Activated CD8-positive, alpha-beta memory T cell treated with anti-CD3 and anti-CD28 coated beads, Interleukin-2, amount 50 U/mL, for 4 hours (primary cell): ENCODE data around the gene ARID1B.
A peak's percentile ranks its signal among the peaks of the same experiment; 100 is the strongest.

Experiments used
- DNase-seq: peaks from one replicate; pipeline ENCODE4 v3.0.0-alpha.2; 2020

Gene ARID1B

GRCh38 chr6:156794546-156795354 lies 17.6 kb downstream of the ARID1B start:
- DNase-seq, result no peak

GRCh38 chr6:156795825-156796224 lies 18.6 kb downstream of the ARID1B start:
- DNase-seq, result no peak

GRCh38 chr6:156796627-156797026 lies 19.4 kb downstream of the ARID1B start:
- DNase-seq, result no peak

DNA sequence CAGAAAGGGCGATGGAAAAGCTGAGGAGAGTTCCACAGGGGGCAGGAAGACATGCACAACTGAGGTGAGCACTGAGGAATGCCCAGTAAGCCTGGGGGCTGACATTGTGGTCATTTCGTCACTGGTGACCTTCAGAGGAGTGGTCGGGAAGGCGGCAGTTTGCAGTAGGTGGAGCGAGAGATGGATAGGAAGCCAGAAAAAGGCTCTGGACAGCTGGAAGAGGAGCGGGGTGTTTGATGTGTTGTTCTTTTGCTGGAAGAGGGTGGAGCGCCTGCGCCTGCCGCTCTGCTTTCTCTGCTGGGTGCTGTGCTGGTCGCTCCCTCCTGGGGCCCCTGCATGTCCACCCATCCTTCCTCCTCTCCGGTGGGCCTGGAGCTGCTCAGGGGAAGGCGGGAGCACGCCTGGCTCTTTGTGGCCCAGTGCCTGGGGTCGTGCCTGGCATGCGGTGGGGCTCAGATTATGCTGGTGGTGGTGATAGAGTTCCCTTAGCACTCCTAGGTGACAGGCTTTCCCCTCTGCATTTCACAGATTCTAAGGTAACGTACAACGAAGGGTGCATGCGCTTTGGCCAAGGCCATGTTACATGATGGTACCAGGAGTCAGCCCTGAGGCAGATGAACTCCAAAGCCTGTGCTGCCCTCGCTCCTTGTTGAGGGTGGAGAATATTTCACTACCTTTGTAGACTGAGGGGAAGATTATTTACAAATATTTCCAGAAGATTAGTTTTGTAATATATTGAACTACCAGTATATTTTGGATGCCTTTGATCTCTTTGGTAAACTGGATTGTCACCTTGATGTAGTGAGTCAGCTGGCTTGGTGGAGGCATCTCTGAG lies 20.9 kb downstream of the ARID1B start:
- DNase-seq, result no peak

DNA sequence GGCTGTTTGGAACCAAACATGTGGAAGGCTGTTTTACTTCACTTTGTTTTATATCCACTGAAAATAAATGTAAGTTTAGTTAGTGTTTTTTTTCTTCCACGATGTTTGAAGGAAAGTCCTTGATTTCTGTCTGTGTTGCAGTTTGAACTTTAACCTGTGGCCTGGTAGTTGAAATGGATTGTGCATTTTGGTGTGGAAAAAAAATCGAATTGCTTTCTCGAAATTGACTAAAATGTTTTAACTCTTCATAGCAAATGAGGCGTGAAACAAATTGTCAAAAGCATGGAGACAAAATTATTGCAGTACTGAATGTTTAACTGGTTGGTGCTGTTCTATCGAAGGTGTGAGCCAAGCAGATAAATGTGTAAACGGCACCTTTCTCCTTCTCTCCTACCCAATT lies 24.5 kb downstream of the ARID1B start:
- no peak for DNase-seq

DNA sequence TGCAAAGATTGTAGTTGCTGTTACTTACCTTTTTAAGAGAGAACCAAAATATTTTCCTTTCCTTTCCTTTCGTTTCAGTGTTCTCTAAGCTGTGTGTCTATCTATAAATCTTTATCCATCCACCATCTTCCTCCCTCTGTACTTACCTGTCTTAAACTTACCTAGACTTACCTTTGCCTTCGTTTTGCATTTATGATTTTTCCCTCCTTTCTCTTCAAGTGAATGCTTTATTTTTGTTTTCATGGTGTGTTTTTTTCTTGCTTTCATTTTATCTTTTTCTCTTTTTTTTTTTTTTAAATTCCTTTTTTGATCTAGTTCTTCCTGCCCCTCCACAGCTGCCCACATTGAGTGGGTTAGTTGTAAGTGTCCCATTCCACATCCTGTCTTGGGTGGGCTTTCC lies 26.2 kb downstream of the ARID1B start:
- no peak for DNase-seq

DNA sequence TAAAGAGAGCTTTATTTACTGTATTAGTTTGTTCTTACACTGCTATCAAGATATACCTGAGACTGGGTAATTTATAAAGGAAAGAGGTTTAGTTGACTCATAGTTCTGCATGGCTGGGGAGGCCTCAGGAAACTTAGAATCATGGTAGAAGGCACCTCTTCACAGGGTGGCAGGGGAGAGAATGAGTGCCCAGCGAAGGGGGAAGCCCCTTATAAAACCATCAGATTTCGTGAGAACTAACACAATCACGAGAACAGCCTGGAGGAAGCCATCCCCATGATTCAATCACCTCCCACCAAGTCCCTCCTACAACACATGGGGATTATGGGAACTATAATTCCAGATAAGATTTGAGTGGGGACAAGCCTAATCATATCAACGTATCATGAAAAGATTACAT lies 27.2 kb downstream of the ARID1B start:
- peak; percentile 27 for DNase-seq

- DNase-seq, result no peak
These were observed 29.0 kb downstream of the ARID1B start for GRCh38 chr6:156806155-156806554.

- no peak for DNase-seq
These were observed 29.9 kb downstream of the ARID1B start for GRCh38 chr6:156807028-156807427.

- no peak for DNase-seq
These were observed 30.6 kb downstream of the ARID1B start for GRCh38 chr6:156807795-156808194.

DNA sequence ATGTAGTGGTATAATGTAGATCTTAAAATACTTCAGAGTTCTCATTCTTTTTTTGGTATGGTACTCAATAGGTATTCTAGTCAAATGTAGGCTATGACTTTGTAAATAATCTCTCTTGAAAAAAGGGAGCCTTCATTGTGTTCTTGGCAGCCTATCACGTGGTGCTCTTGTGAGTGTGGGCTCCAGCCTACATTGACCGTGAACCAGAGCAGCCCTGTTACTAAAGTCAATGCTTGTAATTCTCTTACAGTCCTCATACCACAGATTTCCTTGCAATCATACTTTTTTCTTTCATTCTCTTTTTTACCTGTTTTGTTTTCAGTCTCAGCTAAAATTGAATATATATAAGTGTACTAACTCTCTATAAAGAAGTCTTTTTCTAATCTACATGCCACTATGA lies 31.1 kb downstream of the ARID1B start:
- no peak for DNase-seq

DNA sequence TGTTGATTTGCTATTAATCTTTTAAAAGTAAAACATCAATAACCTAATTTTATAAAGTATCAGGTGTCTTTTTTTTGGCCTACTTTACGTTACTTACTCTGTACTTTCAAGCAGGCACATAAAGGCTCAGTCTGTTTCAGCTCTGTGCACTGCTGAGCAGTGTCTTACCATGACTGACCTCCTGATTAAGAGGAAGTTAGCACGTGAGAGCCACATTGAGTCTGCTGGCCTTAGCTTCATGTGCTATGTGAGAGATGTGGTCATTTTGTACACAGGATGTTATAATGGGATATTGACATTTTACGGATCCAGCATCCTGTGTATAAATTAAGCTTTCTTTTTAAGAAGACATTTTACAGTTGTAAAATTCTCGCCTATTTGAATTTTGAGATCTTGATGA lies 31.9 kb downstream of the ARID1B start:
- DNase-seq, result no peak

GRCh38 chr6:156809446-156810178 lies 32.4 kb downstream of the ARID1B start:
- no peak for DNase-seq

- no peak for DNase-seq
These were observed 36.9 kb downstream of the ARID1B start for GRCh38 chr6:156814036-156814581.

DNA sequence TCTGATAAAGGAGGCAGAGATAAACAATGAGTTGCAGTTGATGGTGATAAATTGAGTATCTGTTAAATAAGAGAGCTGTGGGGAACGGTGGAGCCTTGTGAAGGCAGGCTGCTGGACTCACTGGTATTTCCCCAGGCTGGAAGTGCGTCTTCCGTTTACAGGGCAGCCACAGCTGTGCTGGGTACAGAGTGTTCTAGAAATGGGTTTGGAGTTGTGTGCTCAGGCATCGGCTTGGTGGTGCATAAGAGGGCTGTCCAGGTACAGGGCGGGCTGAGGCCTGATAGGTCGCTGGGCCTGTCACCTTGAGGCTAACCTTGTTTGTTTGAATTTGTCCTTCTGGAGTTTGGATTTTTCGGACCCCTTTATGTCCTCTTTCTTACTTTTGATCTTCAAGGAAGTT lies 39.3 kb downstream of the ARID1B start:
- no peak for DNase-seq

DNA sequence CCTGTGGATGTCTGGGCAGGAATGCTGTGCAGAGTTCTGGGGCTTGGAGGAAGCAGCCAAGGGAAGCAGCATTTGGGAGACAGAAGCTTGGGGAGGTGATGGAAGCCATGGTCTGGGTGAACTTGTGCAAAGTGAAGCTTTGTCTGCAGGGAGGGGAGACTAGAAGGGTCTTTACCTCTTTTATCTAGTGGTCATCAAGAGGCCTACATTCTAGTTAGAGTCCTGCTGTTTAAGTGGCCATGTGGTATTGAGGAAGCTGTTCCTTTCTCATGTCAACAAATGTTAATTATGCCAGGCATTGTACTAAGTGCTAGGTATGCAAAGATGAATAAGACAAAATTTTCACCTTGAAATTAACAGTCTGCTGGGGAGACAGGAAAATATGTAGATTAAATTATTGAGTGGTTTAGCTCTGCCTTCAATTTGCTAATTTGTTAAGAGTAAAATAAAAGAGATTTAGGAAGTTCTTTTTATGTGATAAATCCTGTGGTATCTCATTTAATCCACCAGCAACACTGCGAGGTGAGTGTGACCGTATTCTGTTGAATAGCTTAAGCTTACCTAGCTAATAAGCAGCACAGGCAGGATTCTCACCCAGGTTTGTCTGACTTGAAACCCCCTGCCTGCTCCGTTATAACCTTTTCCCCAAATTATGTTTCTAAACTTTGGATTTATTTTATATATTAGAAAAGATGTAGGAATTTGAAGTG lies 43.1 kb downstream of the ARID1B start:
- no peak for DNase-seq

DNA sequence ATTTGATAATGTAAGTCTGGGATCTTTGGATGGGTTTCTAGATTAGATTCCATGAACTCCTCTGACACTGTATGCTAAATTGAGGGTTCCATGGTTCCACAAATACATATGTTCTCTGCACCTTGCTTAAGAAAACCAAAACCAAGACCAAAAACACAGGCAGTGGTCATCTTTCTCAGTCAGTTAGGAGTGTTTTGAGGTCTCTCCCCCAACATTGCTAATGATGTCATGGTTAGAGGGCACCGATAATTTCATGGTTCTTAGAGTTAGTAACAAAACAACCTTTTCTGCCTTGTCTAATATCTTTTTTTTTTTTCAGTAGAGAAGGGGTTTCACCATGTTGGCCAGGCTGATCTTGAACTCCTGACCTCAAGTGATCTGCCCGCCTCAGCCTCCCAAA lies 44.5 kb downstream of the ARID1B start:
- DNase-seq, result no peak

GRCh38 chr6:156822747-156823206 lies 45.6 kb downstream of the ARID1B start:
- no peak for DNase-seq

GRCh38 chr6:156824142-156824541 lies 47.0 kb downstream of the ARID1B start:
- DNase-seq, result no peak

GRCh38 chr6:156825475-156825874 lies 48.3 kb downstream of the ARID1B start:
- no peak for DNase-seq

DNA sequence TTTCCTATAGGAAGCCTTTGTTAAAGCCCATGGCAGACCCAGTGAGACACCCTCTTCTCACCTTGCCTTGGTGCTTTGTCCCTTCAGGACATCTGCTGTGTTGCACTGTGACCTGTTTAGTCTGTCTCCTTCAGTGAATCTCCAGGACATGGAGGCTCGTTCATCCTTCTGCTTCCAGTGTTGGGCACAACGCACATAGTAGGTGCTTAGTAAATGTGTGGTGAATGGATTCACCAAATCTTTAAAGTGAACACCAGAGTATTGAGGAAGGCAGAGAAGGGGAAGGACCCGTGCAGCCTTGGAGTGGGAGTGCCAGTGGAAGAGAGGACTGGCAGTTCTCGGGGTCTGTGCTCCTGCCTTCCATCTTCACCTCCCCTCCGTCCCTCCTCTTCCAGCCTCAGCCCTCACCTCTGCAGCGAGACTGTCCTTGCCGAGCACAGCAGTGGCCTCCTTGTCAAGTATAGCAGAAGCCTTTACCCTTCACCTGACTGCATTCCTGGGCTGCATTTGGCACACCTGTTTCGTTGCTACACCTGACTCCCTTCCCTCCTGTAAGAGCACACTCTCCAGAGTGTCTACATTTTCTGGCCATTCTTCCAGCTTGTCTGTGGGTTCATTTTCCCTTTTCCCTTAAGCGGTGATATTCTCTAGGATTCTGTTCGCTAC lies 49.2 kb downstream of the ARID1B start:
- no peak for DNase-seq

- DNase-seq, result no peak
These were observed 50.2 kb downstream of the ARID1B start for GRCh38 chr6:156827382-156827781.
